ENCODE measurements around the gene ARRDC3. TPM values are rescaled to one million over a fixed set of nuclear protein-coding genes. Genes with fewer than 3 reads are reported as not detected.

The ARRDC3 gene
- total and polyA plus RNA-seq, 10 of the 15 experiments (the other 5 are each of a cell fraction or from before 2014, with no cell fraction given) = 2.3 to 14.0 (median 8.6) TPM

DNA sequence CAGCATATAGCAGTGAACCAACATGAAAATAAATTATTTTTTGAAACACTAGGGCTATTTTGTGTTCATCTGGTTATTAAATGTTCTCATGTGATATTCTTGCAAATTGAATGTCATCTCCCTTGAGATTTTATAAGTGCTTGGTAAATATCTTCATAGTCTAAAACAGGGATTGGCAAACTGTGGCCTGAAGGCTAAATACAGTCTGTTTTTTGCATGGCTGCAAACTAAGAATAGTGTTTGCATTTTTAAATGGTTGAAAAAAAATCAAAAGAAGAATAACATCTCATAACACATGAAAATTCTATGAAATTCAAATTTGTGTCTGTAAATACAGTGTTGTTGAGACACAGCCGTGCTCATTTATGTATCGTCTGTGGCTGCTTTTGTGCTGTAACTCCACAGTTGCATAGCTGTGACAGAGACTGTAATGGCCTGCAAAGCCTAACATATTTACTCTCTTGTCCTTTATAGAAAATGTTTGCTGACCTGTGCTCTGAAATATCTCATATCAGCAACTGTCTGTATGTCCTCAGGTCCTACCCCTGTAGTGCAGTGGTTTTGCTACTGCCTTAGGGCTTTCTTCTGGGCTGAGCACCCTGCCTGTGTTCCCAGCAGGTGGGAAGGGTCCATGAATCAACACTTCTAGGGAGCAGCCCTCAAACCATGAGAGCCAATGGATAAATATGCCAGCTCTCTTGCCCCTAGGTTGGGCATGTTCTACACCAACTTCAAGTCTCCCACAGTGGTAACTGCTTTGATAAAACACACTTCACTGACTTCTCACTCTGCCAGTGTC is 41.7 kb upstream of the ARRDC3 start:
- Histone ChIP-seq H3K4me2 (ENCODE audit: control insufficient read depth, insufficient read depth) (no peak overlapping the region), H4K20me1 (ENCODE audit: control insufficient read depth, insufficient read depth) (no peaks in the 10 kb centered on the region), H3K4me3 (no peak overlapping the region), H3K9me3 (replicated peaks; ENCODE audit: control insufficient read depth, insufficient read depth, low read length) (no peaks in the 10 kb centered on the region; the same call in 2 of the 3 replicates), H3K27me3 (replicated peaks in 1 of 2; ENCODE audit: control insufficient read depth in 2 of 2, insufficient read depth in 2 of 2, low read length in 1 of 2) (no peaks in the 10 kb centered on the region), H3K79me2 (ENCODE audit: control insufficient read depth, insufficient read depth, low read length) (no peaks in the 10 kb centered on the region), H3K9ac (ENCODE audit: control insufficient read depth, insufficient read depth, low read length) (no peak overlapping the region), H3K4me1 (ENCODE audit: control insufficient read depth, insufficient read depth, low read length) (no peaks in the 10 kb centered on the region), H3K36me3 (ENCODE audit: control insufficient read depth in 2 of 2, insufficient read depth in 2 of 2, low read length in 1 of 2) (no peaks in the 10 kb centered on the region), H2AFZ (ENCODE audit: control insufficient read depth, low read depth, low read length) (no peak overlapping the region), H3K27ac (ENCODE audit: control insufficient read depth, insufficient read depth) (no peak overlapping the region)
- RAD21 ChIA-PET (ENCODE audit: unreplicated experiment) = no interaction called here
- POLR2A ChIA-PET = interaction anchor here (0.6 to 0.7 kb wide), 2 partner anchors 264 to 314 kb away, joined by 3 to 5 read pairs; no protein-coding TSS in a partner anchor
- in situ Hi-C loops (cut with MboI) (no loop called here), intact Hi-C loops (cut with micrococcal nuclease; ENCODE audit: unreplicated experiment) (no loop called here)
- CTCF ChIA-PET = interaction anchor here (0.6 kb wide), 1 partner anchor 16 kb away, joined by 3 read pairs; no protein-coding TSS in a partner anchor
- SMC1A ChIA-PET (ENCODE audit: uncharacterized antibody, unreplicated experiment) = interaction anchor here (0.8 kb wide), 1 partner anchor 8 kb away, joined by 3 read pairs; no protein-coding TSS in a partner anchor
- no TSS peak for BruUV-seq (replicated peaks)
- WGBS (ENCODE audit: insufficient coverage, insufficient replicate concordance, low lambda C conversion rate, missing lambda C conversion rate) = 100% methylated on average over 2 of the region's 2 CpGs
- no peak for FAIRE-seq
- no peak for DNase-seq (ENCODE audit: low read depth, low spot score)
- ATAC-seq = no peak
- no peak for TF ChIP-seq SMC3 (IDR thresholded peaks at IDR 0.05; ENCODE audit: borderline replicate concordance, low read length)
- TF ChIP-seq EGR1 (IDR thresholded peaks at IDR 0.05; ENCODE audit: borderline replicate concordance in 1 of 2, low read depth in 2 of 2, low read length in 2 of 2) = no peak
- TF ChIP-seq, protein P1, sequence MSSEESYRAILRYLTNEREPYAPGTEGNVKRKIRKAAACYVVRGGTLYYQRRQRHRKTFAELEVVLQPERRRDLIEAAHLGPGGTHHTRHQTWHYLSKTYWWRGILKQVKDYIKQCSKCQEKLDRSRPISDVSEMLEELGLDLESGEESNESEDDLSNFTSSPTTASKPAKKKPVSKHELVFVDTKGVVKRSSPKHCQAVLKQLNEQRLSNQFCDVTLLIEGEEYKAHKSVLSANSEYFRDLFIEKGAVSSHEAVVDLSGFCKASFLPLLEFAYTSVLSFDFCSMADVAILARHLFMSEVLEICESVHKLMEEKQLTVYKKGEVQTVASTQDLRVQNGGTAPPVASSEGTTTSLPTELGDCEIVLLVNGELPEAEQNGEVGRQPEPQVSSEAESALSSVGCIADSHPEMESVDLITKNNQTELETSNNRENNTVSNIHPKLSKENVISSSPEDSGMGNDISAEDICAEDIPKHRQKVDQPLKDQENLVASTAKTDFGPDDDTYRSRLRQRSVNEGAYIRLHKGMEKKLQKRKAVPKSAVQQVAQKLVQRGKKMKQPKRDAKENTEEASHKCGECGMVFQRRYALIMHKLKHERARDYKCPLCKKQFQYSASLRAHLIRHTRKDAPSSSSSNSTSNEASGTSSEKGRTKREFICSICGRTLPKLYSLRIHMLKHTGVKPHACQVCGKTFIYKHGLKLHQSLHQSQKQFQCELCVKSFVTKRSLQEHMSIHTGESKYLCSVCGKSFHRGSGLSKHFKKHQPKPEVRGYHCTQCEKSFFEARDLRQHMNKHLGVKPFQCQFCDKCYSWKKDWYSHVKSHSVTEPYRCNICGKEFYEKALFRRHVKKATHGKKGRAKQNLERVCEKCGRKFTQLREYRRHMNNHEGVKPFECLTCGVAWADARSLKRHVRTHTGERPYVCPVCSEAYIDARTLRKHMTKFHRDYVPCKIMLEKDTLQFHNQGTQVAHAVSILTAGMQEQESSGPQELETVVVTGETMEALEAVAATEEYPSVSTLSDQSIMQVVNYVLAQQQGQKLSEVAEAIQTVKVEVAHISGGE (CRISPR knock-in tag; IDR thresholded peaks at IDR 0.05) = no peak
- TF ChIP-seq, protein P2, sequence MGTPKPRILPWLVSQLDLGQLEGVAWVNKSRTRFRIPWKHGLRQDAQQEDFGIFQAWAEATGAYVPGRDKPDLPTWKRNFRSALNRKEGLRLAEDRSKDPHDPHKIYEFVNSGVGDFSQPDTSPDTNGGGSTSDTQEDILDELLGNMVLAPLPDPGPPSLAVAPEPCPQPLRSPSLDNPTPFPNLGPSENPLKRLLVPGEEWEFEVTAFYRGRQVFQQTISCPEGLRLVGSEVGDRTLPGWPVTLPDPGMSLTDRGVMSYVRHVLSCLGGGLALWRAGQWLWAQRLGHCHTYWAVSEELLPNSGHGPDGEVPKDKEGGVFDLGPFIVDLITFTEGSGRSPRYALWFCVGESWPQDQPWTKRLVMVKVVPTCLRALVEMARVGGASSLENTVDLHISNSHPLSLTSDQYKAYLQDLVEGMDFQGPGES (IDR thresholded peaks at IDR 0.05) = no peak
- no peak for TF ChIP-seq DPF2 (IDR thresholded peaks at IDR 0.05)
- no peak for TF ChIP-seq SREBF1 (IDR thresholded peaks at IDR 0.05; ENCODE audit: low read length)
- TF ChIP-seq POLR2AphosphoS5 (IDR thresholded peaks at IDR 0.05; ENCODE audit: low read length) = no peak
- no peak for TF ChIP-seq SUPT20H (IDR thresholded peaks at IDR 0.05; ENCODE audit: borderline replicate concordance, control insufficient read depth, low read depth, low read length)
- TF ChIP-seq, protein P3, sequence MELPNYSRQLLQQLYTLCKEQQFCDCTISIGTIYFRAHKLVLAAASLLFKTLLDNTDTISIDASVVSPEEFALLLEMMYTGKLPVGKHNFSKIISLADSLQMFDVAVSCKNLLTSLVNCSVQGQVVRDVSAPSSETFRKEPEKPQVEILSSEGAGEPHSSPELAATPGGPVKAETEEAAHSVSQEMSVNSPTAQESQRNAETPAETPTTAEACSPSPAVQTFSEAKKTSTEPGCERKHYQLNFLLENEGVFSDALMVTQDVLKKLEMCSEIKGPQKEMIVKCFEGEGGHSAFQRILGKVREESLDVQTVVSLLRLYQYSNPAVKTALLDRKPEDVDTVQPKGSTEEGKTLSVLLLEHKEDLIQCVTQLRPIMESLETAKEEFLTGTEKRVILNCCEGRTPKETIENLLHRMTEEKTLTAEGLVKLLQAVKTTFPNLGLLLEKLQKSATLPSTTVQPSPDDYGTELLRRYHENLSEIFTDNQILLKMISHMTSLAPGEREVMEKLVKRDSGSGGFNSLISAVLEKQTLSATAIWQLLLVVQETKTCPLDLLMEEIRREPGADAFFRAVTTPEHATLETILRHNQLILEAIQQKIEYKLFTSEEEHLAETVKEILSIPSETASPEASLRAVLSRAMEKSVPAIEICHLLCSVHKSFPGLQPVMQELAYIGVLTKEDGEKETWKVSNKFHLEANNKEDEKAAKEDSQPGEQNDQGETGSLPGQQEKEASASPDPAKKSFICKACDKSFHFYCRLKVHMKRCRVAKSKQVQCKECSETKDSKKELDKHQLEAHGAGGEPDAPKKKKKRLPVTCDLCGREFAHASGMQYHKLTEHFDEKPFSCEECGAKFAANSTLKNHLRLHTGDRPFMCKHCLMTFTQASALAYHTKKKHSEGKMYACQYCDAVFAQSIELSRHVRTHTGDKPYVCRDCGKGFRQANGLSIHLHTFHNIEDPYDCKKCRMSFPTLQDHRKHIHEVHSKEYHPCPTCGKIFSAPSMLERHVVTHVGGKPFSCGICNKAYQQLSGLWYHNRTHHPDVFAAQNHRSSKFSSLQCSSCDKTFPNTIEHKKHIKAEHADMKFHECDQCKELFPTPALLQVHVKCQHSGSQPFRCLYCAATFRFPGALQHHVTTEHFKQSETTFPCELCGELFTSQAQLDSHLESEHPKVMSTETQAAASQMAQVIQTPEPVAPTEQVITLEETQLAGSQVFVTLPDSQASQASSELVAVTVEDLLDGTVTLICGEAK (IDR thresholded peaks at IDR 0.05; ENCODE audit: borderline replicate concordance) = no peak
- TF ChIP-seq, protein P4, sequence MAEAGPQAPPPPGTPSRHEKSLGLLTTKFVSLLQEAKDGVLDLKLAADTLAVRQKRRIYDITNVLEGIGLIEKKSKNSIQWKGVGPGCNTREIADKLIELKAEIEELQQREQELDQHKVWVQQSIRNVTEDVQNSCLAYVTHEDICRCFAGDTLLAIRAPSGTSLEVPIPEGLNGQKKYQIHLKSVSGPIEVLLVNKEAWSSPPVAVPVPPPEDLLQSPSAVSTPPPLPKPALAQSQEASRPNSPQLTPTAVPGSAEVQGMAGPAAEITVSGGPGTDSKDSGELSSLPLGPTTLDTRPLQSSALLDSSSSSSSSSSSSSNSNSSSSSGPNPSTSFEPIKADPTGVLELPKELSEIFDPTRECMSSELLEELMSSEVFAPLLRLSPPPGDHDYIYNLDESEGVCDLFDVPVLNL (IDR thresholded peaks at IDR 0.05; ENCODE audit: low read depth, low read length) = no peak
- no peak for TF ChIP-seq MYC (IDR thresholded peaks at IDR 0.05; ENCODE audit: insufficient read depth, insufficient read length, insufficient replicate concordance, low read length, severe bottlenecking)
- TF ChIP-seq SMAD5 (IDR thresholded peaks at IDR 0.05; ENCODE audit: low read depth) = no peak
- no peak for TF ChIP-seq POLR2AphosphoS2 (IDR thresholded peaks at IDR 0.05; ENCODE audit: low read depth, low read length)
